Psoas muscle (tissue), 8 donors: ENCODE results near the gene PRM3. TPM values are rescaled to one million over a fixed set of nuclear protein-coding genes. Genes with fewer than 3 reads are reported as not detected.
A peak's percentile ranks its signal among the peaks of the same experiment; 100 is the strongest.

ENCODE experiments used
- ATAC-seq, 4 donors: fragments of 200-7000 bp; cut with Tn5 transposase; one replicate each; pipeline ENCODE4 v1.9.1; 2020; ENCODE audit warnings: moderate library complexity in 3 of 4, mild to moderate bottlenecking in 2 of 4
- DNase-seq, 2 donors: peaks; one replicate each; pipeline ENCODE4 v3.0.0-alpha.2; 2020
- H3K27ac ChIP-seq: fragments of 200-600 bp; one replicate; pipeline ENCODE4 v1.8.0; 2022
- H3K27me3 ChIP-seq, 3 donors: fragments of 200-600 bp in 1 of 3; one replicate each; pipeline versions ENCODE4 v1.6.1 to v1.8.0; 2013 to 2022; ENCODE audit warnings: low read length in 2 of 3, mild to moderate bottlenecking in 2 of 3, moderate library complexity in 1 of 3; ENCODE audit not compliant: insufficient read depth in 3 of 3
- H3K36me3 ChIP-seq, 2 donors: fragments of 200-600 bp in 1 of 2; one replicate each; pipeline versions ENCODE4 v1.6.1 to v1.8.0; 2013 to 2022; ENCODE audit warnings: low read depth in 1 of 2, mild to moderate bottlenecking in 1 of 2, moderate library complexity in 1 of 2; ENCODE audit not compliant: insufficient read depth in 1 of 2
- H3K4me1 ChIP-seq: fragments of 200-600 bp; one replicate; pipeline ENCODE4 v1.8.0; 2022
- H3K4me3 ChIP-seq: fragments of 200-600 bp; one replicate; pipeline ENCODE4 v1.8.0; 2022; ENCODE audit warnings: mild to moderate bottlenecking
- H3K9me3 ChIP-seq: fragments of 200-600 bp; one replicate; pipeline ENCODE4 v1.8.0; 2022
- WGBS, 3 donors: extraction: QIAGEN DNeasy Blood & Tissue Kit; methylation state at CpG; one replicate each; pipeline versions ENCODE4 v1.1.6 to v1.1.7; 2013; 5-methylcytosine and 5-hydroxymethylcytosine counted together
- intact Hi-C, 2 donors: fragments of 100-400 bp; cut with DNase I; formaldehyde crosslinking; loops; one replicate each; pipeline versions ENCODE4 v1.11.0 to v1.14.2; 2022
- polyA plus RNA-seq, 3 donors: library from polyadenylated mRNA; stranded (reverse); fragments of 200-250 nt; gene quantifications; one replicate each; pipeline ENCODE4 v1.2.3, GENCODE V29; 2013
- total RNA-seq, 4 donors: library from RNA; stranded (reverse); fragmentation: NEBNext Ultra II Directional in 2 of 4; extraction: Animal tissue kit (Norgen Biotek cat#: 25700) in 2 of 4; gene quantifications; one replicate each; pipeline versions ENCODE4 v1.2.1 to v1.2.4, GENCODE V29; 2021 to 2023
- TF ChIP-seq, protein P1 (sequence below): fragments of 200-600 bp; IDR thresholded peaks from one replicate; pipeline ENCODE4 v1.8.0; 2022; ENCODE audit warnings: antibody characterized with exemption
- donor health status: healthy with polysubstance abuse.
- donor health status: DM: no; HTN: no; CAD: no; lungs with moderate emphysema.
- donor health status: Bipolar disorder and iron deficiency.
- donor health status: healthy.
- donor health status: DM: yes; HTN: yes; CAD: no.
- donor health status: DM: no; HTN: no; CAD: no.
- donor health status: DM: no; HTN: no; CAD: no.
- donor health status: DM: yes; HTN: yes; CAD: no.

PRM3 gene
- total and polyA plus RNA-seq, 7 donors, result not detected

DNA sequence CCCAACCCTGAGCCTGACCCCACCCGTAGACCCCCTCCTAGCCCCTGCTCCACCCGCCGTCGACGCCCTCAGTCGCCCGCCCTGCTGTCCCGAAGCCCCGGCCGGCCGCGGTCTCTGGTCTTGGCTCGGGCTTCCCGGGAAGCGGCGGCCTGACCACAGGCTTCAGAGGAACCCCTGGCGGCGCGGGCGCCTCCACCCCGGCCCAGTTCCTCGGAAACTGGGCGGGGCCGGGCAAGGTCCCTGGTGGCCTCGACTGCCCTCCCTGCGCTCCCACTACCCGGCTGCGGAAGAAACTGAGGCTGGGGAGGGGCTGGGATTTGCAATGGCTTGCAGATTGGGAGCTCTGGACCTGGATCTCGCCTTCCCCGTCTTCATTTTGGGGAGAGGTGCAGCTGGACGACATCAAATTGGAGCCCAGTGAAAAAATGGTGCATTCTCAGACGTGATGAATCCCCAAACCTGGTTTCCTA lies 16.7 kb downstream of the PRM3 start:
- Histone ChIP-seq H3K4me3 (peak overlapping the region; percentile 96), H3K4me1 (peaks cover 16% of the 10 kb centered on the region), H3K27ac (peak overlapping the region; percentile 95), H3K36me3 (no peaks in the 10 kb centered on the region), H3K9me3 (no peaks in the 10 kb centered on the region), H3K27me3 (no peaks in the 10 kb centered on the region)
- TF ChIP-seq, protein P1, sequence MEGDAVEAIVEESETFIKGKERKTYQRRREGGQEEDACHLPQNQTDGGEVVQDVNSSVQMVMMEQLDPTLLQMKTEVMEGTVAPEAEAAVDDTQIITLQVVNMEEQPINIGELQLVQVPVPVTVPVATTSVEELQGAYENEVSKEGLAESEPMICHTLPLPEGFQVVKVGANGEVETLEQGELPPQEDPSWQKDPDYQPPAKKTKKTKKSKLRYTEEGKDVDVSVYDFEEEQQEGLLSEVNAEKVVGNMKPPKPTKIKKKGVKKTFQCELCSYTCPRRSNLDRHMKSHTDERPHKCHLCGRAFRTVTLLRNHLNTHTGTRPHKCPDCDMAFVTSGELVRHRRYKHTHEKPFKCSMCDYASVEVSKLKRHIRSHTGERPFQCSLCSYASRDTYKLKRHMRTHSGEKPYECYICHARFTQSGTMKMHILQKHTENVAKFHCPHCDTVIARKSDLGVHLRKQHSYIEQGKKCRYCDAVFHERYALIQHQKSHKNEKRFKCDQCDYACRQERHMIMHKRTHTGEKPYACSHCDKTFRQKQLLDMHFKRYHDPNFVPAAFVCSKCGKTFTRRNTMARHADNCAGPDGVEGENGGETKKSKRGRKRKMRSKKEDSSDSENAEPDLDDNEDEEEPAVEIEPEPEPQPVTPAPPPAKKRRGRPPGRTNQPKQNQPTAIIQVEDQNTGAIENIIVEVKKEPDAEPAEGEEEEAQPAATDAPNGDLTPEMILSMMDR, result no peak
- DNase-seq (peak; percentile 71 to 81), ATAC-seq (peak; percentile 36 to 59 (median 48))
- intact Hi-C loops, result loop anchor here (2.0 to 5.0 kb wide), 5 partner anchors 101 to 292 kb away; no protein-coding TSS in a partner anchor
- 0 to 1% (median 1%) methylated on average over 28 to 32 of the region's 32 CpGs for WGBS, 3 donors

DNA sequence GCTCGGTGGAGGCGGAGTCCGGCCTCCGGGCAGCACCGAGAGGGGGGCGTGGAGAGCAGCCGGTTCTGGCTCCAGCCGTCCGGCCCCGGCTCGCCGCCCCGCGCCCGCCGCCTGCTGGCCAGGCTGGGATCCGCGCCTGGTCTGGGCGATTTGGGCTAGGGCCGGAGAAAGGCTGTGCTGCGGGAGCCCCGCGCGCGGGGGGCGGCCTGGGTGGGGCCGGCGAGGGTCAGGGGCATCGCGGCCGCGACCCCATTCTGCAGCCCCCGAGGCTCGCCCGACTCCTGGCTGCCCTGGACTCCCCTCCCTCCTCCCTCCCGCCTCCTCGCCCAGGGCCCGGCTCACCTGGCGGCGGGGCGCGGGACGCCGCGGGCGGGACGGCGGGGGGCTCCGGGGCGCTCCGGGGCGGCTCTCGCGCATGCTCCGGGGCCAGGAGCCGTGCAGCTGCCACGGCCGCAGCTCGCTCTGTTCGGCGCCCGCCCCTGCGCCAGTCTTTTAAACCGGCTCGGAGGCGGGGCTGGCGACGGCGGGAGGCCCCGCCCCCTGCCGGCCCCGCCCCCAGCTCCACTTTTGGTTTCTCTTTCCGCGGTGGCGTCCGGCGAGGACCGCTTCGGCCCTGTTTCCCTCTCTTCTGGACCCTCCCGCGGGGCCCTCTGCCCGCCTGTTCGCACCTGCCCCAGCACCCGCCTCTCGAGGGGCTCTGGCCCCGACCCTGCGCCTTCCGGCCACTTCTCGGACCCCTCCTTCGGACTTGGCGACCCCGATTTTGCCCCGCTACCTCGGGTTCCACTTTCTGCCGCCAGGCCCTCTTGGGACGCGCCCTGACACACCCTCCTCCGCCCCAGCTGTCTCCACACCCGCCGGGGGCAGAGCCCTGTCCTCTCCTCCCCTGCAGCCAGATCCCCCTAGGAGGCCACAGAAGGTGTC lies 17.4 kb downstream of the PRM3 start, which contains the start of gene SOCS1:
Gene SOCS1, minus strand, starts transcription at position 468 of the 924 bp plus-strand sequence. CDS start 726 bp downstream, outside the sequence.
- ATAC-seq (peak; percentile 78 to 86 (median 83)), DNase-seq (peak; percentile 85 to 91)
- H3K27me3 ChIP-seq, result no peaks in the 10 kb centered on the region
- H3K4me1 ChIP-seq, result peaks cover 16% of the 10 kb centered on the region
- peak within 1 kb of the TSS; percentile 96 for H3K4me3 ChIP-seq
- H3K36me3 ChIP-seq, result no peaks in the 10 kb centered on the region
- no peaks in the 10 kb centered on the region for H3K9me3 ChIP-seq
- intact Hi-C loops, result loop anchor here (2.0 to 5.0 kb wide), 5 partner anchors 101 to 291 kb away; no protein-coding TSS in a partner anchor
- TF ChIP-seq, protein P1, result peak; percentile 78
- 1% methylated on average over 39 to 99 of the region's 100 CpGs for WGBS, 3 donors
- peak within 1 kb of the TSS; percentile 95 for H3K27ac ChIP-seq

DNA sequence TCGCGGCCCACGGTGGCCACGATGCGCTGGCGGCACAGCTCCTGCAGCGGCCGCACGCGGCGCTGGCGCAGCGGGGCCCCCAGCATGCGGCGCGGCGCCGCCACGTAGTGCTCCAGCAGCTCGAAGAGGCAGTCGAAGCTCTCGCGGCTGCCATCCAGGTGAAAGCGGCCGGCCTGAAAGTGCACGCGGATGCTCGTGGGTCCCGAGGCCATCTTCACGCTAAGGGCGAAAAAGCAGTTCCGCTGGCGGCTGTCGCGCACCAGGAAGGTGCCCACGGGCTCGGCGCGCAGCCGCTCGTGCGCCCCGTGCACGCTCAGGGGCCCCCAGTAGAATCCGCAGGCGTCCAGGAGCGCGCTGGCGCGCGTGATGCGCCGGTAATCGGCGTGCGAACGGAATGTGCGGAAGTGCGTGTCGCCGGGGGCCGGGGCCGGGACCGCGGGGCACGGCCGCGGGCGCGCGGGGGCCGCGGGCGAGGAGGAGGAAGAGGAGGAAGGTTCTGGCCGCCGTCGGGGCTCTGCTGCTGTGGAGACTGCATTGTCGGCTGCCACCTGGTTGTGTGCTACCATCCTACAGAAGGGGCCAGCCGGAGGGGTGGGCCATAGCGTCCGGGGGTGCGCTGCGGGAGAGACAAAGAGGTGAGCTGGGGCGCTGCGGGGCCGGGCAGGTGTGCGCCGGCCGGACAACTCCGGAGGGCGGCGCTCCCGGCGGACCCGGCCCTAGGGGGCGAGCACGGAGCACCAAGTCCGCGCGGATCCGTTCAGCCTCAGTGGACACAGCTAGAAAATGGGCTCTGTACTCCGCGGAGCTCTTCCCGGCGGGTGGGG lies 18.3 kb downstream of the PRM3 start:
- Histone ChIP-seq H3K27me3 (no peaks in the 10 kb centered on the region), H3K4me1 (peaks cover 16% of the 10 kb centered on the region), H3K36me3 (no peaks in the 10 kb centered on the region), H3K27ac (peak overlapping the region; percentile 95), H3K4me3 (peak overlapping the region; percentile 96), H3K9me3 (no peaks in the 10 kb centered on the region)
- 6 to 11% (median 10%) methylated on average over 89 to 105 of the region's 105 CpGs for WGBS, 3 donors
- ATAC-seq (no peak), DNase-seq (peak; percentile 37 to 64)
- TF ChIP-seq, protein P1, result no peak
- intact Hi-C loops, result loop anchor here (5.0 kb wide), 3 partner anchors 102 to 173 kb away; no protein-coding TSS in a partner anchor

DNA sequence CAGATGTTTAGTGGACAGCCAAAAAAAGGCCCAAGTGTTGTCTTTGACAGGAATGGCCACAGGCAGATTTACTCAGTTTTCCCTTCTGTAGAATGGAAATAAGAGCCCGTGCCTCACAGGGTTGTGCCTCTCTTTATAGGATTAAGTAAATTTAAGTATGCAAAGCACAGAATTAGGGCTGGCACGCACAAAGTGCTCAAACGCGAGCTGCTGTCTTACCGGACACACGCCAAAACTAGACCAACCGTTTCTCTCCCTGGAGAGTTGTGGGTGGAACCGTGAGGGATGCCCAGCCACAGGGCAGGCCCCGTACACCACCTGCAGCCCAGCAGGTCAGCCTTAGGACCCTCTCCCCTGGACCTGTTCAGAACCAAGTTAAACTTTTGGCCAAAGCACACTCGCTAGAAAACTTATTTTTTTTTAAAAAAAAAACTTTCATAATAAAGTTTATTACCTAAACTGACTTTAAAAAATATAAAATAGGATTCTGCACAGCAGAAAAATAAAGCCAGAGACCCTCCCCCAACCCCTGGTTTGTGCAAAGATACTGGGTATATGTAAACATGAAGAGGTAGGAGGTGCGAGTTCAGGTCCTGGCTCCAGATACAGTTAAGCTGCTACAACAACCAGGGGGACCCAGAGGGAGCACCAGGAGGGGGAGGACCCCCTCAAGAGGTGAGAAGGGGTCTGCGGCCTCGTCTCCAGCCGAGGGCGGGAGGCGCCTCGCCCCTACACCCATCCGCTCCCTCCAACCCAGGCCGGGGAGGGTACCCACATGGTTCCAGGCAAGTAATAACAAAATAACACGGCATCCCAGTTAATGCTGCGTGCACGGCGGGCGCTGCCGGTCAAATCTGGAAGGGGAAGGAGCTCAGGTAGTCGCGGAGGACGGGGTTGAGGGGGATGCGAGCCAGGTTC lies 19.2 kb downstream of the PRM3 start:
- intact Hi-C loops, result no loop called here
- H3K4me3 ChIP-seq, result peak overlapping the region; percentile 96
- no peaks in the 10 kb centered on the region for H3K36me3 ChIP-seq
- H3K9me3 ChIP-seq, result no peaks in the 10 kb centered on the region
- TF ChIP-seq, protein P1, result no peak
- H3K27ac ChIP-seq, result no peak overlapping the region
- ATAC-seq, result no peak
- peaks cover 13% of the 10 kb centered on the region for H3K4me1 ChIP-seq
- DNase-seq, result no peak
- no peaks in the 10 kb centered on the region for H3K27me3 ChIP-seq
- 60 to 69% (median 66%) methylated on average over 28 to 29 of the region's 29 CpGs for WGBS, 3 donors
